HepG2 (cell line): ENCODE measurements around the gene ANKRD12. TPM values are rescaled to one million over a fixed set of nuclear protein-coding genes. Genes with fewer than 3 reads are reported as not detected.

Experiments used
- ARID2 ChIP-seq: sonication (generic); formaldehyde crosslinking; IDR thresholded peaks from 2 replicates; pipeline ENCODE4 v1.8.1; 2022; ENCODE audit warnings: mild to moderate bottlenecking, missing genetic modification reagents, borderline replicate concordance
- ELF3 ChIP-seq: IDR thresholded peaks from 2 replicates; pipeline ENCODE4 v1.6.1; 2016; ENCODE audit warnings: missing genetic modification reagents, missing compliant biosample characterization
- HNRNPUL1 ChIP-seq: fragments of 200-400 bp; formaldehyde crosslinking; IDR thresholded peaks from 2 replicates; pipeline ENCODE4 v1.6.1; 2017; ENCODE audit warnings: low read depth, mild to moderate bottlenecking, low read length, moderate library complexity
- KLF16 ChIP-seq, 2 experiments: sonication (generic) in 1 of 2; formaldehyde crosslinking in 1 of 2; IDR thresholded peaks; 2 replicates each; pipeline versions ENCODE4 v1.6.1 to v1.8.0; 2016 to 2023; ENCODE audit warnings: missing genetic modification reagents in 2 of 2, missing compliant biosample characterization in 1 of 2
- SAP130 ChIP-seq: IDR thresholded peaks from 2 replicates; pipeline ENCODE4 v1.6.1; 2016; ENCODE audit warnings: low read depth
- TFDP2 ChIP-seq: sonication (generic); formaldehyde crosslinking; IDR thresholded peaks from 2 replicates; pipeline ENCODE4 v1.4.0; 2020; ENCODE audit warnings: missing genetic modification reagents
- ZBTB25 ChIP-seq: IDR thresholded peaks from 2 replicates; pipeline ENCODE4 v1.6.1; 2018; ENCODE audit warnings: missing genetic modification reagents
- ZKSCAN8 ChIP-seq: IDR thresholded peaks from 2 replicates; pipeline ENCODE4 v1.6.1; 2016; ENCODE audit warnings: borderline replicate concordance, missing genetic modification reagents, missing compliant biosample characterization
- ZNF142 ChIP-seq: sonication (generic); formaldehyde crosslinking; IDR thresholded peaks from 2 replicates; pipeline ENCODE4 v1.4.0; 2020; ENCODE audit warnings: missing genetic modification reagents
- ZNF281 ChIP-seq: sonication (generic); formaldehyde crosslinking; IDR thresholded peaks from 2 replicates; pipeline ENCODE4 v1.4.0; 2020; ENCODE audit warnings: missing genetic modification reagents, borderline replicate concordance
- ZNF335 ChIP-seq: sonication (generic); formaldehyde crosslinking; IDR thresholded peaks from 2 replicates; pipeline ENCODE4 v1.4.0; 2020; ENCODE audit warnings: missing genetic modification reagents
- ZNF501 ChIP-seq: sonication (generic); formaldehyde crosslinking; IDR thresholded peaks from 2 replicates; pipeline ENCODE4 v1.5.1; 2020; ENCODE audit warnings: mild to moderate bottlenecking, moderate library complexity, missing genetic modification reagents
- ZNF597 ChIP-seq: sonication (generic); formaldehyde crosslinking; IDR thresholded peaks from 2 replicates; pipeline ENCODE4 v1.5.0; 2020; ENCODE audit warnings: missing genetic modification reagents
- ZNF749 ChIP-seq: sonication (generic); formaldehyde crosslinking; IDR thresholded peaks from 2 replicates; pipeline ENCODE4 v1.8.0; 2022; ENCODE audit warnings: mild to moderate bottlenecking, missing genetic modification reagents, moderate library complexity, borderline replicate concordance
- ZNF781 ChIP-seq: sonication (generic); formaldehyde crosslinking; IDR thresholded peaks from 2 replicates; pipeline ENCODE4 v1.5.1; 2020; ENCODE audit warnings: borderline replicate concordance, mild to moderate bottlenecking, missing genetic modification reagents; ENCODE audit errors: not compliant biosample characterization
- polyA plus RNA-seq, 8 experiments: library from polyadenylated mRNA; depleted of rRNA in 3 of 8; stranded (reverse) in 7 of 8; unstranded in 1 of 8; fragments of >200 nt; fragmentation: Illumina TruSeq in 4 of 8; extraction: Trizol in 4 of 8; gene quantifications; 2 replicates each; pipeline versions ENCODE4 v1.2.1 to v1.2.3, GENCODE V29; 2011 to 2016; ENCODE audit warnings: low read depth in 4 of 8, missing spikeins in 1 of 8, mixed read lengths in 1 of 8; ENCODE audit not compliant: insufficient read depth in 1 of 8
- total RNA-seq, 5 experiments: library from RNA; depleted of rRNA; stranded (reverse); fragments of >200 nt; fragmentation: Illumina TruSeq; extraction: Trizol; gene quantifications; 2 replicates each; pipeline ENCODE4 v1.2.3, GENCODE V29; 2016; ENCODE audit warnings: low read depth in 1 of 5

Gene ANKRD12
- total and polyA plus RNA-seq, 2 of the 13 experiments (the other 11 are each of a cell fraction or from before 2014, with no cell fraction given) = 6.0 to 23.2 TPM

GRCh38 chr18:9094307-9095226 lies 42.0 kb upstream of the ANKRD12 start (continued):
- TF ChIP-seq ZNF597 (CRISPR knock-in tag) (no peak), TFDP2 (no peak), ZKSCAN8 (CRISPR knock-in tag) (no peak), ZNF781 (no peak), ZNF749 (CRISPR knock-in tag) (no peak), ZNF501 (no peak), ELF3 (CRISPR knock-in tag) (peak; percentile 50; the same call in 1 of the 2 replicates), ZBTB25 (CRISPR knock-in tag) (no peak), ZNF335 (CRISPR knock-in tag) (no peak), ARID2 (CRISPR knock-in tag) (no peak), KLF16 (CRISPR knock-in tag; IDR thresholded peaks at IDR 0.05) (peak in 1 of 2 experiments; percentile 82; a peak in 1 of 4 replicates), SAP130 (CRISPR knock-in tag) (peak; percentile 51), ZNF142 (no peak), ZNF281 (peak; percentile 67; the same call in 1 of the 2 replicates), HNRNPUL1 (no peak)
